ENCODE data around the gene LNP1. TPM values are rescaled to one million over a fixed set of nuclear protein-coding genes. Genes with fewer than 3 reads are reported as not detected.

Gene LNP1
- total RNA-seq, 1 donor from 2014 or later: 2.4 TPM

DNA sequence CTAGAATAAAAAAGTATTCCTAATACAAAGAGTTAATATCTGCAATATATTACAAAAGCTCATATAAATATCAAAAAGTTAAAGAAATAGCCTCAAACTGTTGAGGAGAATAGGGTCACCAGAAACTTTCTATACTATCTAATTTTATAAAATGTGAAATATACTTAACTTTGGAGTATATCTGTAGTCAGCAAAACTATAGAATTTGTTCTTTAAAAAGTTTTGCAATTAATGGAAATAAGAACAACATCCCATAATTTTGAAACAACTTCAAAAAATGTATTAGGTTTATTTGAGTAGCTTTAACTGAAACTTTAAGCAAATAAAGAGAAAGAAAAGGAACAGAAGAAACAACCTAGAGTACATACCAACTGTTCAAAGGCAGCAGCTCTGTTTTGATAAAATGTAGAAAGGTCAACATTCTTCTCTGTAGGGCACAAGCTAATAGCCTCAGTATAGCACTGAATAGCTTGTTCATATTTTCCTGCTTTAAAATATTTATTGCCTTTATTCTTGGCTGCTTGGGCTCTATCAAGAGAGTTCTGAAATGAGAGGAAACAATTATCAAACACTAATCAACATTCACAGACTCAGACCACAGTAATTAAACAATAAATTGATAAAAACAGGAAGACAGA is 14.8 kb upstream of the LNP1 start:
- peaks cover 21% of the 10 kb centered on the region for H3K36me3 Mint-ChIP-seq (ENCODE audit: unreplicated experiment)
- H3K27ac Mint-ChIP-seq (ENCODE audit: unreplicated experiment): peak overlapping the region; percentile 82
- no peak overlapping the region for H3K4me3 Mint-ChIP-seq (ENCODE audit: unreplicated experiment)
- TF ChIP-seq, protein P1, sequence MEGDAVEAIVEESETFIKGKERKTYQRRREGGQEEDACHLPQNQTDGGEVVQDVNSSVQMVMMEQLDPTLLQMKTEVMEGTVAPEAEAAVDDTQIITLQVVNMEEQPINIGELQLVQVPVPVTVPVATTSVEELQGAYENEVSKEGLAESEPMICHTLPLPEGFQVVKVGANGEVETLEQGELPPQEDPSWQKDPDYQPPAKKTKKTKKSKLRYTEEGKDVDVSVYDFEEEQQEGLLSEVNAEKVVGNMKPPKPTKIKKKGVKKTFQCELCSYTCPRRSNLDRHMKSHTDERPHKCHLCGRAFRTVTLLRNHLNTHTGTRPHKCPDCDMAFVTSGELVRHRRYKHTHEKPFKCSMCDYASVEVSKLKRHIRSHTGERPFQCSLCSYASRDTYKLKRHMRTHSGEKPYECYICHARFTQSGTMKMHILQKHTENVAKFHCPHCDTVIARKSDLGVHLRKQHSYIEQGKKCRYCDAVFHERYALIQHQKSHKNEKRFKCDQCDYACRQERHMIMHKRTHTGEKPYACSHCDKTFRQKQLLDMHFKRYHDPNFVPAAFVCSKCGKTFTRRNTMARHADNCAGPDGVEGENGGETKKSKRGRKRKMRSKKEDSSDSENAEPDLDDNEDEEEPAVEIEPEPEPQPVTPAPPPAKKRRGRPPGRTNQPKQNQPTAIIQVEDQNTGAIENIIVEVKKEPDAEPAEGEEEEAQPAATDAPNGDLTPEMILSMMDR (IDR thresholded peaks at IDR 0.05): no peak
- peaks cover 9% of the 10 kb centered on the region for H3K9me3 Mint-ChIP-seq (ENCODE audit: unreplicated experiment)
- H3K27me3 Mint-ChIP-seq (ENCODE audit: unreplicated experiment): no peaks in the 10 kb centered on the region
- peaks cover 44% of the 10 kb centered on the region for H3K4me1 Mint-ChIP-seq (ENCODE audit: unreplicated experiment)
- no peak for DNase-seq (ENCODE audit: extremely low spot score, unreplicated experiment)

DNA sequence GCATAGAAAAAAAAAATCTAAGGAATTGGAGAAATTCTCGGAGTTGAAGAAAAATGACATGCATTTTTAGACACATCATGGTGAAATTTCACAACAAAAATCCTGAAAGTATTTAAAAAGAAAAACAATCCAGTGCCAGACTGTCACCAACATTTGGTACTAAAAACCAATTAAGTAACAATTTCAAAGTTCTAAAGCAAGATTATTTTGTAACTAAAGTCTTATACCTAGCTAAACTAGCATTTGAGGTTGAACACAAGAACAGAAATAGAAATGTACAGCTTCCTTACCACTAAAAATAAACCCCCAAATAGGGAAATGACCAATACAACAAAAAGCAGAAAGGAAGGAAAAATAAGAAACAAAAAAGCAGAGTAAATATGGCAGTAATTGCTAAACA is 12.3 kb upstream of the LNP1 start:
- Mint-ChIP-seq H3K4me1 (ENCODE audit: unreplicated experiment) (peaks cover 41% of the 10 kb centered on the region), H3K9me3 (ENCODE audit: unreplicated experiment) (peaks cover 9% of the 10 kb centered on the region), H3K4me3 (ENCODE audit: unreplicated experiment) (no peak overlapping the region), H3K27ac (ENCODE audit: unreplicated experiment) (no peak overlapping the region), H3K36me3 (ENCODE audit: unreplicated experiment) (peaks cover 16% of the 10 kb centered on the region), H3K27me3 (ENCODE audit: unreplicated experiment) (no peaks in the 10 kb centered on the region)
- no peak for DNase-seq (ENCODE audit: extremely low spot score, unreplicated experiment)
- TF ChIP-seq, protein P1 (IDR thresholded peaks at IDR 0.05): no peak

DNA sequence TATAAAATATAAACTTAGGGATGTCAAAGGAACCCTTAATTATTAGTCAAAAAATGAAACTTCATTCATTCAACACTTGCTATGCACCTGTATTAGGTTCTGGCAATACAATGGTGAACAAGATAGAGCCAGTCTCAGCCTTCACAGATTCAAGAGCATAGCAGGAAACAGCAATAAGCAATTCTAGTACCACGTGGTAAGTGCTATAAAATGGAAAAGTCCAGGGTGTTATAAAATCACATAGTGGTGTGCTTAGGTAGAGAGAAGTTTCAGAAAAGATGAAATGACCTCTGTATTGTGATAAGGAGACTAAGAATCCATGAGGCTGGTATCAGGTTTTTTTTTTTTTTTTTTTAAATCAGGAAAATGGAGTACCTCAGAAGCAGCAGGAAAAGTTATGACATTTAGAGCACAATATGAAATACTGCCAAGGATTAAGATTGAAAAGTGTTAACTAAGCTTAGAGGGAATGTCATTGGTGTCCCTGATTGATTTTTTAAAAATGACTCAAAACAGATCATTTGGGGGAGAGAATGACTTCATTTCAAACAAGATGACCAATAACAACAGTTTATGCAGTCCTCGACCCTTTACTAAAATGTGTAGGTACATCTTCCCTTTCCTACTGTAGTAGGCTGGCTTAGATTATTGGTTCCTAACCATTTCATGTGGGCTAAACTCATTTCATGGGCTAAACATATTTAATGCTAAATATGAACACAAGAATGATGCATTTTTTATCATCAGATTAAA is 5.5 kb upstream of the LNP1 start:
- no peak overlapping the region for H3K4me3 Mint-ChIP-seq (ENCODE audit: unreplicated experiment)
- no peak for DNase-seq (ENCODE audit: extremely low spot score, unreplicated experiment)
- TF ChIP-seq, protein P1 (IDR thresholded peaks at IDR 0.05): no peak
- H3K9me3 Mint-ChIP-seq (ENCODE audit: unreplicated experiment): no peaks in the 10 kb centered on the region
- H3K27me3 Mint-ChIP-seq (ENCODE audit: unreplicated experiment): no peaks in the 10 kb centered on the region
- H3K27ac Mint-ChIP-seq (ENCODE audit: unreplicated experiment): no peak overlapping the region
- no peaks in the 10 kb centered on the region for H3K36me3 Mint-ChIP-seq (ENCODE audit: unreplicated experiment)
- peaks cover 33% of the 10 kb centered on the region for H3K4me1 Mint-ChIP-seq (ENCODE audit: unreplicated experiment)

DNA sequence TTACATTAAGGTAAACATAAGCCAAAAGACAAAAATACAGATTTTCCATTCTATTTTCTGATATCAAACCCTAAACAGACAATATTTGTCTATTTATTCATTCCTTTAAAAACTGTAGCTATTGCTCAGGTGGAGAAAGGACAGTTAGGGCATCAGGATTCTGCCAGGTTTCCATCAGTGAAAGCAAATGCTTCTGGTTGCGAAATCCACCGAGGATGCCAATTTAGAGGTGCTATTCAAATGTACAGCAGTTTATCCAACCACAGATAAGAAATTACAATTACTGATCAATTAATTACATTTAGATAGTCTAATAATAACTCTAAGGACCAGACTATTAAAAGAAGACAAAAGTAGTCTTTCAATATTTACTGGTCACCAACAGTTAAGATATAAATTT is 4.4 kb upstream of the LNP1 start:
- no peak overlapping the region for H3K27ac Mint-ChIP-seq (ENCODE audit: unreplicated experiment)
- no peak overlapping the region for H3K4me3 Mint-ChIP-seq (ENCODE audit: unreplicated experiment)
- DNase-seq (ENCODE audit: extremely low spot score, unreplicated experiment): no peak
- no peaks in the 10 kb centered on the region for H3K36me3 Mint-ChIP-seq (ENCODE audit: unreplicated experiment)
- no peaks in the 10 kb centered on the region for H3K9me3 Mint-ChIP-seq (ENCODE audit: unreplicated experiment)
- TF ChIP-seq, protein P1 (IDR thresholded peaks at IDR 0.05): no peak
- no peaks in the 10 kb centered on the region for H3K27me3 Mint-ChIP-seq (ENCODE audit: unreplicated experiment)
- peaks cover 33% of the 10 kb centered on the region for H3K4me1 Mint-ChIP-seq (ENCODE audit: unreplicated experiment)

DNA sequence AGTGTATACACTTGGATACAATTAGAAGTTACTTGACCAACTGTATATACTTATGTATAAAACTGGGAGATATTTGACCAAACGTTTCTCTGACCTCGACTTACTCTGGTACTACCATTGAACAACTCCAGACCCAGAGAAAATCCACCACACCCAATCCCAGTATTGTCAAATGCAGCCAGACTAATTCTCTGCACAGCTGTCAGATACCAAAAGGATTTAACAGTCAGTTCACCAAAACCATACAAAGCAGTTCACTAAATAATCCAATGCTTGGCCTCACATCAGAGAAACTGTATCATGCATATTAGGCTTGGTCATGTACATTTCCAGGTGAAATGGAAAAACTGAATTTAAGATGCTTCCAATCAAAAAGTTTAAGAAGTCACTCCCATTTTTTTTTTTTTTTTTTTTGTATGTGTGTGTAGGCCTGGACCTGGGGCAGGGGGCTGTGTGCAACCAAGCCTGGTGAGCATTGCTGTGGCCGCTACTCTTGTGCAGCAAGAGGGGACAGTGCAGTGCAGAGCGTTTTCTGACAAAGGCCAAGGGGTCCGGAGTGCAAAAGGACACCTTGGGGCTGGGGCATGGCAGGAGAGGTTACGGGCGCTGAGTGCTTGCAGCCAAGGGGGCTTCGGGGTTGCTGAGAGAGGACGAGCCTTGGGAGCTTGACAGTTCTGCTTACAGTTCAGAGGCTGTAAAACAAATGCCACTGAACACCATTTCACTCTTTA is 1.8 kb upstream of the LNP1 start:
- Mint-ChIP-seq H3K4me1 (ENCODE audit: unreplicated experiment) (peaks cover 54% of the 10 kb centered on the region), H3K27ac (ENCODE audit: unreplicated experiment) (peak overlapping the region; percentile 87), H3K9me3 (ENCODE audit: unreplicated experiment) (no peaks in the 10 kb centered on the region), H3K4me3 (ENCODE audit: unreplicated experiment) (peak overlapping the region; percentile 98), H3K36me3 (ENCODE audit: unreplicated experiment) (no peaks in the 10 kb centered on the region), H3K27me3 (ENCODE audit: unreplicated experiment) (no peaks in the 10 kb centered on the region)
- DNase-seq (ENCODE audit: extremely low spot score, unreplicated experiment): no peak
- TF ChIP-seq, protein P1 (IDR thresholded peaks at IDR 0.05): no peak
